Measurements from ENCODE around the gene CFAP58. TPM values are rescaled to one million over a fixed set of nuclear protein-coding genes. Genes with fewer than 3 reads are reported as not detected.

CFAP58 gene
- total RNA-seq, 1 donor from 2014 or later: 2.2 TPM

- intact Hi-C loops (cut with DNase I): no loop called here
- no peak for DNase-seq
- no peak for ATAC-seq (ENCODE audit: poor library complexity)
These were observed 6.2 kb upstream of the CFAP58 start for GRCh38 chr10:104347295-104348045.

DNA sequence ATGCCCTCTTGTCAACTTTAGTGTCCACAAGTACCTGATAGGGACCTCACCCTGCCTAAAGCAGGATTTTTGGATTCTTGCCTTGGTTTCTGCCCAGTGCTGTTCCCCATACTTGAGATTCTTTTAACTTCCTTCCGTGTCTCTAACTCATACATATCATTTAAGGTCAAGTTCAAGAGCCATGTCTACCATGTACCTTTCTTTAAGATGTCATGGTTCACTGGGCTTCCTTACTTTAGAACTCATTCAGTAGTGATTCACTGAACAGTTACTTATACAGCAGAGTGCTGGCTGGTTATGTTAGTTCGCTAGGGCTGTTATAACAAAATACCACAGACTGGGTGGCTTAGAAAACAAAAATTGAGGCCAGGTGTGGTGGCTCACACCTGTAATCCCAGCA lies 5.0 kb upstream of the CFAP58 start:
- intact Hi-C loops (cut with DNase I): no loop called here
- DNase-seq (no peak), ATAC-seq (ENCODE audit: poor library complexity) (no peak)

DNA sequence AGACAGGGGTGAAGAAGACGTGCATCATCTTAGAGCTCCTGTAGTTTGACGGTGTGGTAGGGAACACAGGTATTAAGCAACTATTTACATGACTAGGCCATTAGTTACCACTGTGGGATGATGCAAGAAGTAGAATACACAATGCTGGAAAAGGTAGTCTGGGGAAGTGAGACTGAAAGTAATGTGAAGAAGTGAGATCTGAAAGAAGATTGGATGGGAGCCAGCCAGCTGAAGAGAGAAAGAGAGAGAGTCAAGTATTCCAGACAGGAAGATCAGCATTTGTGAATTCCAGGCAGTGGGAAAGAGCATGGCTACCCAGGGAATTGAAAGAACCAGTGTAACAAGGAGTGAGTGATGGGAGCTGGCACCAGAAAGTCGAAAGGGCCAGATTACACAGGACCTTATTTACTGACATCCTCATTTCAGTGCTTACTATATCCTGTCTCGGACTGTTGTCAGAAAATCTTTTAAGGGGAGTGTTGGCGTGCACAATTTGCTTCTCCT lies 4.0 kb upstream of the CFAP58 start:
- ATAC-seq (ENCODE audit: poor library complexity): peak; percentile 7
- intact Hi-C loops (cut with DNase I): loop anchor here (2.0 kb wide), 1 partner anchor 59 kb away; no protein-coding TSS in a partner anchor

GRCh38 chr10:104350127-104350635 lies 3.5 kb upstream of the CFAP58 start:
- ATAC-seq (ENCODE audit: poor library complexity) (peak; percentile 75), DNase-seq (no peak)
- intact Hi-C loops (cut with DNase I): loop anchor here (2.0 kb wide), 1 partner anchor 59 kb away; no protein-coding TSS in a partner anchor

More for the DNA sequence above, 4.0 kb upstream of the CFAP58 start:
- DNase-seq: no peak

GRCh38 chr10:104351061-104351702 lies 2.5 kb upstream of the CFAP58 start:
- no peak for ATAC-seq (ENCODE audit: poor library complexity)
- DNase-seq: no peak
- intact Hi-C loops (cut with DNase I): loop anchor here (2.0 kb wide), 1 partner anchor 60 kb away; no protein-coding TSS in a partner anchor

GRCh38 chr10:104351919-104352318 lies 1.7 kb upstream of the CFAP58 start:
- ATAC-seq (ENCODE audit: poor library complexity) (no peak), DNase-seq (no peak)
- intact Hi-C loops (cut with DNase I): loop anchor here (2.0 kb wide), 1 partner anchor 61 kb away; no protein-coding TSS in a partner anchor

DNA sequence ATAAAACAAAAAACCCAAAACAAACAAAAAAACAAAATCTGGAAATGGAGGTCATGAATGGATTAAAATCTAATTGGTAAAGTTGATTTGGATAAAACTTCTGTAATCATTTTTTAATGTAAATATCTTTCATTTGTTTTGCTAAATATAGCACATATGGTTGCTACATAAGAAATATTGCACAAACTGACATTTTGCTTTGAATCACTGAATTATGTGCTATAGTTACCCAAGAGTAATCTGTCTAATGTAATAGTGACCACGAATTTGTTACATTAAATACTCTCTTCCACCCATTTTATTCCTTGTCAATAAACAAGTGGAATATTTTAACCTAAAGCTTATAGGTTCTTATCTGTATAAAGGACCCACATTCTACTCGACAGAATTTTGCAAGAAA lies 6.2 kb downstream of the CFAP58 start:
- DNase-seq (no peak), ATAC-seq (ENCODE audit: poor library complexity) (no peak)
- intact Hi-C loops (cut with DNase I): no loop called here

- intact Hi-C loops (cut with DNase I): no loop called here
- ATAC-seq (ENCODE audit: poor library complexity): no peak
- DNase-seq: no peak
These were observed 14.3 kb downstream of the CFAP58 start for GRCh38 chr10:104367904-104368303.

DNA sequence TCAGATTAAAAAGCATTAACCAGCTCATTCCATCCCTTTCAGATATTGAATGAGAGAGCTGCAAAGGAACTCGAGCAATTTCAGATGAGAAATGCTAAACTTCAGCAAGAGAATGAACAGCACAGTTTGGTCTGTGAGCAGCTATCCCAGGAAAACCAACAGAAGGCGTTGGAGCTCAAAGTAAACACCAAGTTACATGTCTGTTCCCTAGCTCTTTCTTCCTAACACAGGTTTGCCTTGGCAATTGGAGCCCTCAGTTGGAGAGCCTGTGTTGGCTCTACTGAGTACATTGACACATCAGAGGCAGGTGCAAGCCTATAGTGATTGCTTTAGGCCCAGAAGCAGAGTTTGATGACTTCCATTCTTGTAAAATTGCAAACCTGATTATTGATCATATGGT lies 14.7 kb downstream of the CFAP58 start:
- DNase-seq (no peak), ATAC-seq (ENCODE audit: poor library complexity) (no peak)
- intact Hi-C loops (cut with DNase I): no loop called here

DNA sequence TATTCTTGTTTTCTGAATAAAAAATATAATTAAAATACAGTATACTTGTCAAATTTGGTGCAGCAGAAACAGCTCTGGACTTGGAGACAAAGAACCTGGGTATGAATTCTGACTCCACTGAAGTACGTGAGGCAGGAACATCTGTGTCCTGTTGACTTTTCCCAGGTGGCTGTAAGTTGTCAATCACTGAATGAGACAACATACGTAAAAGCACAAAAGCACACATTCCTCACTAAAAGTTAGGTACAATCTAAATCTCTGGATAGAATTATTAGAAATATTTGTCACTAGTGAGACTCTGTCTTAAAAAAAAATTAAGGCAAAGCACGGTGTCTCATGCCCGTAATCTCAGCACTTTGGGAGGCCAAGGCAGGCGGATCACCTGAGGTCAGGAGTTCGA lies 18.1 kb downstream of the CFAP58 start:
- intact Hi-C loops (cut with DNase I): no loop called here
- ATAC-seq (ENCODE audit: poor library complexity) (no peak), DNase-seq (no peak)

- ATAC-seq (ENCODE audit: poor library complexity): no peak
- DNase-seq: no peak
- intact Hi-C loops (cut with DNase I): no loop called here
These were observed 21.0 kb downstream of the CFAP58 start for GRCh38 chr10:104374591-104374990.

GRCh38 chr10:104376784-104377300 lies 23.2 kb downstream of the CFAP58 start:
- intact Hi-C loops (cut with DNase I): no loop called here
- DNase-seq (no peak), ATAC-seq (ENCODE audit: poor library complexity) (no peak)

GRCh38 chr10:104380336-104380735 lies 26.7 kb downstream of the CFAP58 start:
- ATAC-seq (ENCODE audit: poor library complexity): no peak
- no peak for DNase-seq
- intact Hi-C loops (cut with DNase I): no loop called here

DNA sequence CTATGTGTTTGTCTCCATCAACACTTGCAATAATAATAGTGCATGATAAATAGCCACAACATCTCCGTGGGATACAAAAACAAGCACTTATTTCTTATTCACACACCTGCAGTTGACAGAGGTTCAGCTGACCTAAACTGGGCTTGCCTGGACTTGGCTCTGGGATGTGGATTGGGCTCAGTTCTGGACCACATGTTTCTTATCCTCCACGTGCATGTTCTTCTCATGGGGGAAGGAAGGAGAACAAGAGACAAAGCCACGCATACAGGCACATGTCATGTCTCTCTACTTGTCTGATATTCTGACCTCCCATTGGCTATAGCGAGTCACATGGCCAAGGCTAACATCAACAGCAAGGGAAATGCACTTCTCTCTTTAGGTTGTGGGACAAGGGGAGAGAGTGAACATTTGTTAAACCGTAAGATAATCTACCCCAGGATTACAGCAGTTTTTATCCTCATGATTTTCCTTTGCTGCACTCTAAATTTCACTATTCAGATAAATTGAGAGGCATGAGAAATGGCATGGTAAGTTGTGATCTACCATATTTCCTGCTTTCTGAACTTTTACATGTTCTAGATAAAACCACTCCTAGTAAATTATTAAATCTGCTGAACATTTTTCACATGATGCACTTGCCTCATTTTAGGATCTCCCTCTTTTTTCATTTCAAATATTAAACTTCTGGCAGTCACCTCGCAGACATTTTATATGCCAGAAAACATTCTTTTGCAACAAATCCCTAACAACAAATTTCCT lies 33.7 kb downstream of the CFAP58 start:
- no peak for DNase-seq
- intact Hi-C loops (cut with DNase I): no loop called here
- ATAC-seq (ENCODE audit: poor library complexity): no peak

- DNase-seq (no peak), ATAC-seq (ENCODE audit: poor library complexity) (peak; percentile 67)
- intact Hi-C loops (cut with DNase I): no loop called here
These were observed 35.2 kb downstream of the CFAP58 start for GRCh38 chr10:104388830-104389229.

GRCh38 chr10:104391150-104391968 lies 37.7 kb downstream of the CFAP58 start:
- DNase-seq (no peak), ATAC-seq (ENCODE audit: poor library complexity) (no peak)
- intact Hi-C loops (cut with DNase I): no loop called here

- intact Hi-C loops (cut with DNase I): no loop called here
- no peak for ATAC-seq (ENCODE audit: poor library complexity)
- no peak for DNase-seq
These were observed 38.3 kb downstream of the CFAP58 start for GRCh38 chr10:104391969-104392296.

DNA sequence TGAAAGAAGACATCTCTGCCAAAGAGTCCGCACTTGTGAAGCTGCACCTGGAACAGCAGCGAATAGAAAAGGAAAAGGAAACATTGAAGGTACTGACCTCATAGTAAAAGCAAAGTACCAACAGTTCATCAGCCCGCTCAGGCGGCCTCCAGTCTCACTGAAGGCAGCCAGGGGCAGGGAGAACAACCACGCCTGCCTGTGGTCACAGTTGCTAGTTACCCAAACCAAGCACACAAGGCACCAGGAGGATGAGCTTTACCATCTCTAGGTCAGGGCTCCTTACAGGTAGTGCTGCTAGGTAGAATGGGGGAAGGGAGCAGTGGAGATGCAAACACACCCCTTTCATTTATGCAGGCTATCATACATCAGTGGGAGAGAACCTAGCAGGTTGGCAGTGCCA lies 39.8 kb downstream of the CFAP58 start:
- ATAC-seq (ENCODE audit: poor library complexity): no peak
- DNase-seq: no peak
- intact Hi-C loops (cut with DNase I): no loop called here

All from Right ventricle myocardium superior (tissue), 1 donor.